Right lobe of liver (tissue), 4 donors: ENCODE data around the gene MEIS2.

Experiments used
- POLR2A ChIP-seq: fragments of 450-650 bp; IDR thresholded peaks from one replicate; pipeline ENCODE4 v1.6.1; 2017; ENCODE audit warnings: antibody characterized with exemption, mild to moderate bottlenecking
- TF ChIP-seq, protein P1 (sequence below), 4 donors: fragments of 200-600 bp in 3 of 4; fragments of 450-650 bp in 1 of 4; IDR thresholded peaks; one replicate each; pipeline versions ENCODE4 v1.5.1 to v1.8.0; 2016 to 2022; ENCODE audit warnings: antibody characterized with exemption in 4 of 4, mild to moderate bottlenecking in 2 of 4
- donor health status: DM: no; HTN: no; CAD: no.
- donor health status: DM: no; HTN: no; CAD: no.
- donor health status: DM: no; HTN: yes; CAD: no.

GRCh38 chr15:37109168-37109871, 9.0 kb upstream of the MEIS2 start:
- TF ChIP-seq, protein P1, sequence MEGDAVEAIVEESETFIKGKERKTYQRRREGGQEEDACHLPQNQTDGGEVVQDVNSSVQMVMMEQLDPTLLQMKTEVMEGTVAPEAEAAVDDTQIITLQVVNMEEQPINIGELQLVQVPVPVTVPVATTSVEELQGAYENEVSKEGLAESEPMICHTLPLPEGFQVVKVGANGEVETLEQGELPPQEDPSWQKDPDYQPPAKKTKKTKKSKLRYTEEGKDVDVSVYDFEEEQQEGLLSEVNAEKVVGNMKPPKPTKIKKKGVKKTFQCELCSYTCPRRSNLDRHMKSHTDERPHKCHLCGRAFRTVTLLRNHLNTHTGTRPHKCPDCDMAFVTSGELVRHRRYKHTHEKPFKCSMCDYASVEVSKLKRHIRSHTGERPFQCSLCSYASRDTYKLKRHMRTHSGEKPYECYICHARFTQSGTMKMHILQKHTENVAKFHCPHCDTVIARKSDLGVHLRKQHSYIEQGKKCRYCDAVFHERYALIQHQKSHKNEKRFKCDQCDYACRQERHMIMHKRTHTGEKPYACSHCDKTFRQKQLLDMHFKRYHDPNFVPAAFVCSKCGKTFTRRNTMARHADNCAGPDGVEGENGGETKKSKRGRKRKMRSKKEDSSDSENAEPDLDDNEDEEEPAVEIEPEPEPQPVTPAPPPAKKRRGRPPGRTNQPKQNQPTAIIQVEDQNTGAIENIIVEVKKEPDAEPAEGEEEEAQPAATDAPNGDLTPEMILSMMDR (IDR thresholded peaks at IDR 0.05), result no peak
- no peak for TF ChIP-seq POLR2A
